Measurements from ENCODE around the gene ITIH3. TPM values are rescaled to one million over a fixed set of nuclear protein-coding genes. Genes with fewer than 3 reads are reported as not detected.

Gene ITIH3
- total RNA-seq, 1 experiment from 2014 or later, result not detected

- Mint-ChIP-seq H3K27ac (peak overlapping the region in 1 of 3 experiments; percentile 75; a peak in 2 of 7 replicates), H3K4me1 (peaks cover 6 to 8% of the 10 kb centered on the region in 2 experiments; a peak in 3 of 4 replicates), H3K9me3 (no peaks in the 10 kb centered on the region)
These were observed 4.4 kb downstream of the ITIH3 start for GRCh38 chr3:52798978-52799476.

More at GRCh38 chr3:52798978-52799476, 4.4 kb downstream of the ITIH3 start:
- no peak overlapping the region for H4K8ac ChIP-seq (replicated peaks; ENCODE audit: insufficient read length, low read depth, low read length)
- Mint-ChIP-seq H3K27me3 (ENCODE audit: low read depth) (0 out of 2 replicates have a peak, but pooled peaks cover 2% of the 10 kb centered on the region), H3K36me3 (ENCODE audit: insufficient read depth in 1 of 3, low read depth in 3 of 3) (no peaks in the 10 kb centered on the region), H3K4me3 (no peak overlapping the region)
- no peaks in the 10 kb centered on the region for H3K79me2 ChIP-seq (ENCODE audit: insufficient read depth, low read length)
- no CpG with 5 or more reads among the region's 14 CpGs for WGBS (ENCODE audit: extremely low coverage, insufficient read length, low lambda C conversion rate)
- no peak overlapping the region for H2BK120ac ChIP-seq (ENCODE audit: low read depth, low read length, poor library complexity, severe bottlenecking)
- no peak overlapping the region for H3K23ac ChIP-seq (ENCODE audit: insufficient read length, low read depth, low read length)
- H3K9ac ChIP-seq (ENCODE audit: extremely low read depth, insufficient read length, low read length), result no peak overlapping the region
- no peak overlapping the region for H3K14ac ChIP-seq (ENCODE audit: insufficient read depth, low read length)
- no peaks in the 10 kb centered on the region for H3K27me3 ChIP-seq (ENCODE audit: insufficient read depth, low read length)
- no peak overlapping the region for H3K18ac ChIP-seq (ENCODE audit: insufficient read length, low read depth, low read length)
- H3T11ph ChIP-seq (ENCODE audit: low read length), result no peak overlapping the region
- H3K79me1 ChIP-seq (ENCODE audit: insufficient read depth, low read depth, low read length, poor library complexity, severe bottlenecking), result no peaks in the 10 kb centered on the region
- H3K9me3 ChIP-seq (ENCODE audit: control insufficient read depth, low read depth, low read length), result no peaks in the 10 kb centered on the region
- H2BK20ac ChIP-seq (ENCODE audit: low read depth, low read length, poor library complexity, severe bottlenecking), result no peak overlapping the region
- no peak overlapping the region for H2BK15ac ChIP-seq (ENCODE audit: low read depth, low read length)
- H3K4me1 ChIP-seq (ENCODE audit: insufficient read depth, low read length), result no peaks in the 10 kb centered on the region
- no peak overlapping the region for H4K91ac ChIP-seq (ENCODE audit: insufficient read length, low read depth, low read length)
- H4K5ac ChIP-seq (ENCODE audit: insufficient read length, low read depth, low read length), result no peak overlapping the region
- H3K27ac ChIP-seq (ENCODE audit: insufficient read length, low read depth, low read length), result no peak overlapping the region
- peak; percentile 79 for DNase-seq
- H4K20me1 ChIP-seq (ENCODE audit: control insufficient read depth, insufficient read depth, insufficient read length), result no peaks in the 10 kb centered on the region
- no peak overlapping the region for H2AK5ac ChIP-seq (ENCODE audit: insufficient read length, low read length)
- no peak overlapping the region for H3K56ac ChIP-seq (ENCODE audit: insufficient read length, low read depth, low read length)
- H2BK5ac ChIP-seq (ENCODE audit: insufficient read length, low read length), result no peak overlapping the region
- no peak overlapping the region for H3K4me2 ChIP-seq (ENCODE audit: insufficient read depth, insufficient read length, low read length)
- H2AFZ ChIP-seq (ENCODE audit: low read length), result no peak overlapping the region
- no peak overlapping the region for H3K4ac ChIP-seq (ENCODE audit: low read depth, low read length)
- H3K23me2 ChIP-seq (ENCODE audit: insufficient read length, low read depth, low read length, poor library complexity, severe bottlenecking), result no peaks in the 10 kb centered on the region
- peak; percentile 85 for TF ChIP-seq CTCF (conservative IDR thresholded peaks at IDR 0.05)
- H2BK12ac ChIP-seq (ENCODE audit: insufficient read length, low read depth, low read length), result no peak overlapping the region

Measured in H9 (cell line).